ENCODE data around the gene ZBTB45. TPM values are rescaled to one million over a fixed set of nuclear protein-coding genes. Genes with fewer than 3 reads are reported as not detected.

The ZBTB45 gene
- total and polyA plus RNA-seq, 10 of the 15 experiments (the other 5 are each of a cell fraction or from before 2014, with no cell fraction given), result 0.29 to 17.2 (median 4.2) TPM

DNA sequence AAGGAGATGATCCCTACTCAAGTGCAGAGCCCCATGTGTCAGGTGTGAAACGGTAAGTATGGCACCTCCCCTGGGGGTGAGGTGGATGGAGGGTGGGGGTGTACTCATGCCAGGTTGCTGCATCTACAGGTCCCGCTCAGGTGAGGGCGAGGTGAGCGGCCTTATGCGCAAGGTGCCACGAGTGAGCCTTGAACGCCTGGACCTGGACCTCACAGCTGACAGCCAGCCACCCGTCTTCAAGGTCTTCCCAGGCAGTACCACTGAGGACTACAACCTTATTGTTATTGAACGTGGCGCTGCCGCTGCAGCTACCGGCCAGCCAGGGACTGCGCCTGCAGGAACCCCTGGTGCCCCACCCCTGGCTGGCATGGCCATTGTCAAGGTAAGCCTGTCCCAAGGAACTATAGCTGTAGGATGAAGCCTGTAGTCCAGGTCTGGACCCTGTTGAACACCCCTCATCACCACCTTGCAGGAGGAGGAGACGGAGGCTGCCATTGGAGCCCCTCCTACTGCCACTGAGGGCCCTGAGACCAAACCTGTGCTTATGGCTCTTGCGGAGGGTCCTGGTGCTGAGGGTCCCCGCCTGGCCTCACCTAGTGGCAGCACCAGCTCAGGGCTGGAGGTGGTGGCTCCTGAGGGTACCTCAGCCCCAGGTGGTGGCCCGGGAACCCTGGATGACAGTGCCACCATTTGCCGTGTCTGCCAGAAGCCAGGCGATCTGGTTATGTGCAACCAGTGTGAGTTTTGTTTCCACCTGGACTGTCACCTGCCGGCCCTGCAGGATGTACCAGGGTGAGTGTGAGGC is 29.5 kb upstream of the ZBTB45 start (continued):
- TF ChIP-seq, protein P1, sequence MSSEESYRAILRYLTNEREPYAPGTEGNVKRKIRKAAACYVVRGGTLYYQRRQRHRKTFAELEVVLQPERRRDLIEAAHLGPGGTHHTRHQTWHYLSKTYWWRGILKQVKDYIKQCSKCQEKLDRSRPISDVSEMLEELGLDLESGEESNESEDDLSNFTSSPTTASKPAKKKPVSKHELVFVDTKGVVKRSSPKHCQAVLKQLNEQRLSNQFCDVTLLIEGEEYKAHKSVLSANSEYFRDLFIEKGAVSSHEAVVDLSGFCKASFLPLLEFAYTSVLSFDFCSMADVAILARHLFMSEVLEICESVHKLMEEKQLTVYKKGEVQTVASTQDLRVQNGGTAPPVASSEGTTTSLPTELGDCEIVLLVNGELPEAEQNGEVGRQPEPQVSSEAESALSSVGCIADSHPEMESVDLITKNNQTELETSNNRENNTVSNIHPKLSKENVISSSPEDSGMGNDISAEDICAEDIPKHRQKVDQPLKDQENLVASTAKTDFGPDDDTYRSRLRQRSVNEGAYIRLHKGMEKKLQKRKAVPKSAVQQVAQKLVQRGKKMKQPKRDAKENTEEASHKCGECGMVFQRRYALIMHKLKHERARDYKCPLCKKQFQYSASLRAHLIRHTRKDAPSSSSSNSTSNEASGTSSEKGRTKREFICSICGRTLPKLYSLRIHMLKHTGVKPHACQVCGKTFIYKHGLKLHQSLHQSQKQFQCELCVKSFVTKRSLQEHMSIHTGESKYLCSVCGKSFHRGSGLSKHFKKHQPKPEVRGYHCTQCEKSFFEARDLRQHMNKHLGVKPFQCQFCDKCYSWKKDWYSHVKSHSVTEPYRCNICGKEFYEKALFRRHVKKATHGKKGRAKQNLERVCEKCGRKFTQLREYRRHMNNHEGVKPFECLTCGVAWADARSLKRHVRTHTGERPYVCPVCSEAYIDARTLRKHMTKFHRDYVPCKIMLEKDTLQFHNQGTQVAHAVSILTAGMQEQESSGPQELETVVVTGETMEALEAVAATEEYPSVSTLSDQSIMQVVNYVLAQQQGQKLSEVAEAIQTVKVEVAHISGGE (CRISPR knock-in tag; IDR thresholded peaks at IDR 0.05), result no peak
- TF ChIP-seq POLR2AphosphoS5 (IDR thresholded peaks at IDR 0.05; ENCODE audit: low read length) (no peak), SMARCA5 (IDR thresholded peaks at IDR 0.05) (no peak)
- TF ChIP-seq, protein P2, sequence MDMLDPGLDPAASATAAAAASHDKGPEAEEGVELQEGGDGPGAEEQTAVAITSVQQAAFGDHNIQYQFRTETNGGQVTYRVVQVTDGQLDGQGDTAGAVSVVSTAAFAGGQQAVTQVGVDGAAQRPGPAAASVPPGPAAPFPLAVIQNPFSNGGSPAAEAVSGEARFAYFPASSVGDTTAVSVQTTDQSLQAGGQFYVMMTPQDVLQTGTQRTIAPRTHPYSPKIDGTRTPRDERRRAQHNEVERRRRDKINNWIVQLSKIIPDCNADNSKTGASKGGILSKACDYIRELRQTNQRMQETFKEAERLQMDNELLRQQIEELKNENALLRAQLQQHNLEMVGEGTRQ (IDR thresholded peaks at IDR 0.05; ENCODE audit: borderline replicate concordance, low read depth, low read length), result no peak

Data from GM12878 (cell line).